GM12801 (cell line): ENCODE results near the gene TMEM219.

Experiments
- CTCF ChIP-seq: IDR thresholded peaks from one replicate; pipeline ENCODE4 v1.5.1; 2011; ENCODE audit warnings: control low read depth; ENCODE audit not compliant: insufficient read length; ENCODE audit errors: extremely low read depth

TMEM219 gene

GRCh38 chr16:29943846-29944799 is 17.8 kb upstream of the TMEM219 start:
- no peak for TF ChIP-seq CTCF

GRCh38 chr16:29947897-29948296 is 14.0 kb upstream of the TMEM219 start:
- no peak for TF ChIP-seq CTCF

- no peak for TF ChIP-seq CTCF
Observed at GRCh38 chr16:29950806-29951461, 10.9 kb upstream of the TMEM219 start.

GRCh38 chr16:29951625-29952365 is 10.1 kb upstream of the TMEM219 start:
- TF ChIP-seq CTCF, result no peak

GRCh38 chr16:29958756-29959155 is 3.1 kb upstream of the TMEM219 start:
- TF ChIP-seq CTCF, result no peak

- TF ChIP-seq CTCF, result no peak
Observed at GRCh38 chr16:29959293-29959692, 2.6 kb upstream of the TMEM219 start.

GRCh38 chr16:29961127-29961478 is 776 bp upstream of the TMEM219 start:
- TF ChIP-seq CTCF, result no peak
